Naive B cell (primary cell): ENCODE data around the gene ICA1. TPM values are rescaled to one million over a fixed set of nuclear protein-coding genes. Genes with fewer than 3 reads are reported as not detected.

Source experiments
- ATAC-seq, 2 donors: fragments of 150-1000 bp; cut with Tn5 transposase; 2 replicates each; pipeline ENCODE4 v1.10.0; 2021; ENCODE audit warnings: low read depth in 2 of 2, mild to moderate bottlenecking in 2 of 2, moderate library complexity in 2 of 2
- DNase-seq: peaks from one replicate; pipeline ENCODE4 v3.0.0; 2022
- H3K27ac Mint-ChIP-seq, 6 donors: one replicate each; pipeline ENCODE4 v1.8.0; 2020 to 2022; ENCODE audit warnings: mild to moderate bottlenecking in 6 of 6, mixed read lengths in 6 of 6, moderate library complexity in 5 of 6, inconsistent platforms in 2 of 6
- H3K27me3 Mint-ChIP-seq, 3 donors: one replicate each; pipeline ENCODE4 v1.8.0; 2021 to 2022; ENCODE audit warnings: mixed read lengths in 3 of 3, mild to moderate bottlenecking in 1 of 3
- H3K36me3 Mint-ChIP-seq, 2 donors: one replicate each; pipeline ENCODE4 v1.8.0; 2020 to 2022; ENCODE audit warnings: mixed read lengths in 2 of 2, inconsistent platforms in 1 of 2, mild to moderate bottlenecking in 1 of 2
- H3K4me1 Mint-ChIP-seq, 3 donors: one replicate each; pipeline ENCODE4 v1.8.0; 2020 to 2022; ENCODE audit warnings: mixed read lengths in 3 of 3, inconsistent platforms in 1 of 3, mild to moderate bottlenecking in 1 of 3, moderate library complexity in 1 of 3
- H3K4me3 Mint-ChIP-seq, 8 donors: one replicate each; pipeline ENCODE4 v1.8.0; 2020 to 2022; ENCODE audit warnings: mild to moderate bottlenecking in 8 of 8, mixed read lengths in 8 of 8, moderate library complexity in 8 of 8, inconsistent platforms in 2 of 8
- H3K9me3 Mint-ChIP-seq, 7 donors: one replicate each; pipeline ENCODE4 v1.8.0; 2020 to 2022; ENCODE audit warnings: mixed read lengths in 7 of 7, mild to moderate bottlenecking in 5 of 7, inconsistent platforms in 2 of 7, moderate library complexity in 1 of 7
- polyA plus RNA-seq, 6 donors: library from polyadenylated mRNA; unstranded; fragments of 300-500 nt; fragmentation: Illumina TruSeq; gene quantifications; one replicate each; pipeline ENCODE4 v1.2.3, GENCODE V29; 2021; ENCODE audit warnings: low read depth in 6 of 6

The ICA1 gene
- polyA plus RNA-seq, 6 donors from 2014 or later = 0.13 to 0.22 (median 0.19) TPM; not detected in 2

GRCh38 chr7:8151161-8151725 is 110.7 kb downstream of the ICA1 start:
- H3K4me3 Mint-ChIP-seq = peak overlapping the region in 1 of 8 donors; percentile 79
- peak overlapping the region in 1 of 6 donors; percentile 19 for H3K27ac Mint-ChIP-seq
- peaks cover 0 to 6% of the 10 kb centered on the region in 2 donors for H3K36me3 Mint-ChIP-seq
- H3K4me1 Mint-ChIP-seq = peaks cover 20 to 24% (median 20%) of the 10 kb centered on the region in 3 donors
- H3K27me3 Mint-ChIP-seq = no peaks in the 10 kb centered on the region
- H3K9me3 Mint-ChIP-seq = peaks cover 0 to 4% (median 0%) of the 10 kb centered on the region in 7 donors
- DNase-seq (no peak), ATAC-seq (no peak)

DNA sequence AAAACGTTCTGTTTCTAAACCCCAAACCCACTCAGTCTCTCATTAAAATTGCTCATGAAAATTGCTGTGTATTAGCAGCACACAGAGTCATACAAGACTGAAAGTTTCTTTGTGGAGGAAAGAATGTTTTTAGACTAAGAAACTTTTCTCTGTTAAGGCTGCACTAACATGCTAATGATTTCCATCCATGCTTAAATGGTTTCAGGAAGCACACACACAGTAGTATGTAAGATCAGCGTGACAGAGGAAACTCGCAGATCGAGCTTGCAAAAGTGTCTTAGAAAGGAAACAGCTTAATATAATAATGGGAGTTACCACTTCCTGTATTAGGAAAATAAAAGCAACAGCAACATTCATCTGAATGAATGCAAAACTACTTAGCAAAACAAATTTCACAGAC is 112.7 kb downstream of the ICA1 start:
- ATAC-seq = peak; percentile 64 to 81
- Mint-ChIP-seq H3K9me3 (peaks cover 0 to 4% (median 0%) of the 10 kb centered on the region in 7 donors), H3K36me3 (peaks cover 0 to 6% of the 10 kb centered on the region in 2 donors), H3K27ac (peak overlapping the region in 2 of 6 donors; percentile 33 to 39), H3K4me1 (peaks cover 20 to 24% (median 20%) of the 10 kb centered on the region in 3 donors), H3K4me3 (peak overlapping the region in 2 of 8 donors; percentile 27 to 70), H3K27me3 (no peaks in the 10 kb centered on the region)
- peak; percentile 4 for DNase-seq

- ATAC-seq (no peak), DNase-seq (no peak)
- H3K4me1 Mint-ChIP-seq = peaks cover 18 to 27% (median 20%) of the 10 kb centered on the region in 3 donors
- peaks cover 0 to 2% (median 0%) of the 10 kb centered on the region in 7 donors for H3K9me3 Mint-ChIP-seq
- H3K27me3 Mint-ChIP-seq = no peaks in the 10 kb centered on the region
- H3K27ac Mint-ChIP-seq = peak overlapping the region in 1 of 6 donors; percentile 85
- H3K36me3 Mint-ChIP-seq = peaks cover 0 to under 1% of the 10 kb centered on the region in 2 donors
- H3K4me3 Mint-ChIP-seq = no peak overlapping the region
These were observed 114.1 kb downstream of the ICA1 start for GRCh38 chr7:8147760-8148463.

DNA sequence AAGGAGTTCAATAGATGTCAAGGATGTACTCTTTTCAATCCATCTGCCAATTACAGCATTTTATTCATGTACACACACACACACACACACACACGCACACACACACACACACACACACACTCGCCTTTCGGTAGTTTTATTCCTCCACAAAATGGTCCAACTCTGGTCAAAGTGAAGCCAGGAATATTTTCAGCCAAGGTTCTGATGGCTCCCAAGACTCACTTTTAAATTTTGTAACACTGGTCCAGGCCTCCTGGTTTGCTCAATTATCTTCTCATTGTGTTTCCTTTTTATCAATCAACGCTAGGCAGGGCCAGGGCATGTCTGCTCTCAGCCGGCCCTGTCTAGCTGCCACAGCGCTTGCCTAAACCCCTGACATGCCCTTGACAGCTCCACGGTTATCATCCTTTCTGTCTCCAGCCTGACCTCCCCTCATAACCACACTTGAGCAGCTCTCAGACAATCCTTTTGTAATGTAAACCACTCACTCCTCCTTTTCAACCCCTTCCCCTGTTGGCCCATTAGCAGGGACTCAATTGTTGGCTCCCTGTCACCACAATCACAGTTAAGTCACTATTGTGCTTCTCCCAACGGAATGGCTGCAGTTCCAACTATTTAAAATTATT is 115.1 kb downstream of the ICA1 start:
- no peaks in the 10 kb centered on the region for H3K27me3 Mint-ChIP-seq
- ATAC-seq = no peak

GRCh38 chr7:8146106-8146787 is 115.7 kb downstream of the ICA1 start:
- no peak for DNase-seq
- Mint-ChIP-seq H3K36me3 (no peaks in the 10 kb centered on the region), H3K4me1 (peaks cover 15 to 27% (median 20%) of the 10 kb centered on the region in 3 donors), H3K9me3 (no peaks in the 10 kb centered on the region), H3K27ac (no peak overlapping the region), H3K27me3 (no peaks in the 10 kb centered on the region), H3K4me3 (no peak overlapping the region)
- no peak for ATAC-seq

More for the DNA sequence above, 115.1 kb downstream of the ICA1 start:
- DNase-seq = no peak
- no peak overlapping the region for H3K4me3 Mint-ChIP-seq
- no peaks in the 10 kb centered on the region for H3K36me3 Mint-ChIP-seq
- peak overlapping the region in 2 of 6 donors; percentile 56 to 84 for H3K27ac Mint-ChIP-seq
- no peaks in the 10 kb centered on the region for H3K9me3 Mint-ChIP-seq
- peaks cover 15 to 27% (median 20%) of the 10 kb centered on the region in 3 donors for H3K4me1 Mint-ChIP-seq

GRCh38 chr7:8144856-8145255 is 117.1 kb downstream of the ICA1 start:
- Mint-ChIP-seq H3K4me3 (no peak overlapping the region), H3K27ac (no peak overlapping the region), H3K9me3 (no peaks in the 10 kb centered on the region), H3K27me3 (no peaks in the 10 kb centered on the region), H3K4me1 (peaks cover 8 to 14% (median 12%) of the 10 kb centered on the region in 3 donors), H3K36me3 (no peaks in the 10 kb centered on the region)
- ATAC-seq (no peak), DNase-seq (no peak)

DNA sequence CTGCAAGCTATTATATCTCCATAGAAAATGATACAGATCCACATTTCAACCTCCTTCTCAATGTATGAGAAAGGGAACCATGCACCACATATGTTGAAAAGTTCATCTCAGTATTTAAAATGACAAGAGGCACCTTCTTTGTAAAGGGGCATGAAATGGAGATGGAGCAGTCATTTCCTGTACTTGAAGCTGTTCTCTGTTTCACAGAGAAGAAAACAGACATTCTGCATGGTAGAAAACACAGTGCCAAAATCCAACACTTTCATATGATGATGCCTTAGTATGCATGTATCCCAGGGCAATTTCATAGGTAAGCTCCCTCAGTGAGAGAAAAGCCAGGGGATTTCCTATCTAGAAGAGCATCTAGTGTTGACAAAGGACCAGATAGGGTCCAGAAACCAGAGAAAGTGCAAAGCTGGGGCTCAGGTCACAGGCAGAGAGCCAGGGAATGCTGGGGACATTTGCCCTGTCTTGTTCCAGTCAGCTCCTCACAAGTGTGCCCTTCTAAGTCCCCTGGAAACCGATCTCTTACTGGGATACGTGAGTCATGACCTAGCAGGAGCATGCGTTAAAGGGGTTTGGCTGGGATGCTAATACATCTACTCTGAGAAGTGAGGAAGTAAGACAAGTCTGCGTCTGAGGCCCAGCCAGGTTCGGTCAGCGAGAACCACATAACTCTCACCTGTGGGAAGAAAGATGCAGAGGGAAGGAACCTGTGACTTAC is 118.7 kb downstream of the ICA1 start:
- DNase-seq = no peak
- Mint-ChIP-seq H3K36me3 (no peaks in the 10 kb centered on the region), H3K4me3 (no peak overlapping the region), H3K4me1 (peaks cover 0 to 5% (median under 1%) of the 10 kb centered on the region in 3 donors), H3K9me3 (no peaks in the 10 kb centered on the region), H3K27ac (no peak overlapping the region), H3K27me3 (no peaks in the 10 kb centered on the region)
- ATAC-seq = no peak

GRCh38 chr7:8142477-8142876 is 119.5 kb downstream of the ICA1 start:
- Mint-ChIP-seq H3K9me3 (no peaks in the 10 kb centered on the region), H3K27me3 (no peaks in the 10 kb centered on the region), H3K27ac (peak overlapping the region in 1 of 6 donors; percentile 7), H3K36me3 (no peaks in the 10 kb centered on the region), H3K4me3 (no peak overlapping the region), H3K4me1 (peaks cover 0 to 5% (median 0%) of the 10 kb centered on the region in 3 donors)
- no peak for DNase-seq
- ATAC-seq = no peak

GRCh38 chr7:8141070-8141469 is 120.9 kb downstream of the ICA1 start:
- peaks cover 0 to 5% (median 0%) of the 10 kb centered on the region in 3 donors for H3K4me1 Mint-ChIP-seq
- ATAC-seq = no peak
- no peaks in the 10 kb centered on the region for H3K36me3 Mint-ChIP-seq
- no peaks in the 10 kb centered on the region for H3K9me3 Mint-ChIP-seq
- no peaks in the 10 kb centered on the region for H3K27me3 Mint-ChIP-seq
- peak overlapping the region in 1 of 8 donors; percentile 16 for H3K4me3 Mint-ChIP-seq
- no peak overlapping the region for H3K27ac Mint-ChIP-seq
- no peak for DNase-seq

DNA sequence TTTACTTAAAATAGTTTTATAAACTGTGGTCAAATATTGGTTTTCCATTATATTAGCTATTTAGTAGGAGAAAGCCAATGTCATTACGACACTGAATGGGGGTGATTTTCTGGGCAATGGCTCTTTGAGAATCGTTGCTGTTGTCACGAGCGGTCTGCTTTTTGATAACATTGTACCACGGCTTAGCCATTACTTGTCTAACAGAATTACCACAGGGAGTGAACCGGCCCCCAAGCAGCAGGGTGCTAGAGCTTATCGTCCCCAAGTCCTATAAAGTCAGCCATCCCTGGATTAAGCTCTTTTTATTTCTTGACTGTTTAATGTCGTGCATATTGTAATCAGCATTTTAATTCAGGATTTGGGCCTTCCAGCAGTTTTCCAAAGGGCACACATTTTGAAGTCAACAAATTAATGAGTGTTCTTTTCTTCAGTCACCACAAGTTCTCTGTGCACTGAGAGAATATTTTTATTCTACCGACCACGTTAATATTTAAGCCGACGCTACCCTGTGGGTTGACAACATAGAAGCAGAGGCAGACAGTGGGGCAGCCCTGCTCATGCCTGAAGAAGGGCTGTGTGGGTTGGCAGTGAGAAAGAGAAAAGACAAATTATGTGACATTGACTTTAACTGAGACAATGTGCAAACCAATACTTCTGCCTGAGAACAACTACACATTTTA is 125.8 kb downstream of the ICA1 start:
- Mint-ChIP-seq H3K27me3 (no peaks in the 10 kb centered on the region), H3K4me1 (peaks cover 13 to 18% (median 15%) of the 10 kb centered on the region in 3 donors), H3K36me3 (no peaks in the 10 kb centered on the region), H3K9me3 (no peaks in the 10 kb centered on the region), H3K27ac (peak overlapping the region in 2 of 6 donors; percentile 21 to 49), H3K4me3 (no peak overlapping the region)
- ATAC-seq = no peak
- no peak for DNase-seq

- Mint-ChIP-seq H3K9me3 (no peaks in the 10 kb centered on the region), H3K27ac (peak overlapping the region in 1 of 6 donors; percentile 16), H3K4me3 (no peak overlapping the region), H3K4me1 (peaks cover 13 to 18% (median 15%) of the 10 kb centered on the region in 3 donors), H3K27me3 (no peaks in the 10 kb centered on the region), H3K36me3 (no peaks in the 10 kb centered on the region)
- ATAC-seq (no peak), DNase-seq (no peak)
These were observed 126.5 kb downstream of the ICA1 start for GRCh38 chr7:8135417-8135816.

DNA sequence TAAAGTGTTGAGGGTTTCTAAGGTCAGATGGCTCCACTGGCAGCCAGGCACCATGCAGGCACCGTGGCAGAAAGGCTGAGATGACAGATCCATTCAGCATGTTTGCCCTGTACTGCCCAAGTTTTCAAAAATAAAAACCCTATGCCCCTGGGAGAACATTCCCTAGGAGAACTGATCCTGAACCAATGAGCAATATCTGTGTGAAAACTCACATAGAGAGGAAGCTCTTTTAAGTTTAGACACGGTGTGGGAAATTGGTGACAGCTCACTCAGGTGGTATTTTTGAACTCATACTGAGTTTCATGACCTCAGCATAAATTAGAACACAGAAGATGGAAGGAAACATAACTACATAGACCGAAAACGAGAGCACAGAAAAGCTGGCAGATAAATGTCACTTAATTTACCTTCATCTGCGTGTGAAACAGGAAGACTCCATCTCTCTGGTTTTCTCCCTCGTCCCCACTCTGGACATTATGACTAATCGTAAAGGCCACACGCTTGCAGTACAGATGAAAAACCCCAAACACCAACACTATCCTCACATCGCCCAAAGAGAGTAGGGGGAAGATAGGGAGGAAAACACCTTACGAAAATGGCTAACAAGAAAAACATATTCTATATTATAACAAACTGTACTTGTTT is 127.8 kb downstream of the ICA1 start:
- no peaks in the 10 kb centered on the region for H3K9me3 Mint-ChIP-seq
- ATAC-seq = no peak
- H3K4me3 Mint-ChIP-seq = peak overlapping the region in 1 of 8 donors; percentile 3
- peak overlapping the region in 3 of 6 donors; percentile 32 to 59 (median 49) for H3K27ac Mint-ChIP-seq
- H3K27me3 Mint-ChIP-seq = no peaks in the 10 kb centered on the region
- no peak for DNase-seq
- H3K4me1 Mint-ChIP-seq = peaks cover 13 to 18% (median 15%) of the 10 kb centered on the region in 3 donors
- H3K36me3 Mint-ChIP-seq = no peaks in the 10 kb centered on the region
